Stimulated activated CD8-positive, alpha-beta memory T cell treated with anti-CD3 and anti-CD28 coated beads, Interleukin-12 subunit alpha, Interleukin-12 subunit beta, amount 100 ng/mL, for 4 hours (primary cell): Measurements from ENCODE around the gene PPP4R3B.
"Not testable (repeated sequence)": the region's sequence is repeated elsewhere in the genome, so short reads cannot be mapped to it uniquely, and the experiment has no call there.

Experiments
- DNase-seq: peaks from one replicate; pipeline ENCODE4 v3.0.0-alpha.2; 2020; ENCODE audit warnings: low read depth

The PPP4R3B gene

GRCh38 chr2:55595536-55595935 lies 21.9 kb downstream of the PPP4R3B start:
- no peak for DNase-seq

GRCh38 chr2:55592130-55592529 lies 25.3 kb downstream of the PPP4R3B start:
- no peak for DNase-seq

- DNase-seq: no peak
Measured at GRCh38 chr2:55590810-55591440, 26.5 kb downstream of the PPP4R3B start.

DNA sequence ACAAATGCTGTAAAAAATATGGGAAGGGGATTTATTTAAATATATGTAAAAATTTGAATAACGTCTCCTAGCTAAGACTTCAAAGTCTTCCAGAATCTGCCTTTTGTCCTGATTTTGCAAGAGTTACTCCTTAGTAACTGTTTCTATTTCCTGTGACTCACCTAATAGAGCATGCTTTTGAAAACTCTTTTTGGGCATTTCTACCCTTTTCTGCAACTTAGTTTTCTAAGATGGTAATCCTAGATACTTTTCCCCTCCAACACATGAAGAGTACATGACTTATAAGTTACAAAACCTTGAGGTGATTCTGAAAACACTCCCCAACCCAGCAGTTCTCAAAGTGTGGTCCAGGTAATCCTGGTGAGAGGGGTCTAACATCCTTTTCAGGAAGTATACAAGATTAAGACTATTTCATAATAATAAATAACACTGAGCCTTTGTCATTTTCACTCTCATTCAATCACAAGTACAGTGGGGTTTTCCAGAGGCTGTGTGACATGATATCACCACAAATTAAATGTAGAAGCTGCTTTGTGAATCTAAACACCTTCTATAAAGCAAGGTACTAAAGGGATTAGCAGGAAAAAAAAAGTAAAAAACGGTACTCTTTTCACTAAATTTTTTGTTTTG lies 31.9 kb downstream of the PPP4R3B start:
- no peak for DNase-seq

- DNase-seq: no peak
Measured at GRCh38 chr2:55581874-55582547, 35.4 kb downstream of the PPP4R3B start.

DNA sequence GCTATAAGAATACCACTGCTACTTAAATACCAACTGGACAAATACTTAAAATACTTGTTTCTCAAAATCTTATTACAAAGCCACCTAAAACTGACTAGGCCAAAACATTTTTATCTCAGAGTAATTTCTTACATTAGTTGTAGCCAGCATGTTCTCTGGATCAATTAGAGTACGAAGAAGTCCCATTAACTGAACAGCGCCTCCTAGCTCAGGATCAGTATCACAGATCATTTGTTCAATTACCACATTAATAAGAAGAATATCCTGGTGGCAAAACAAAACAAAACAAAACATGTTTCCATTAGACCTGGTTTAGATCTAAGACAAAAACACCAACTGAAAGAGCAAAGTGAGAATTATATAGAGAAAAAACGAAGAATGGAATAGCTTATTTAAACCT lies 36.0 kb downstream of the PPP4R3B start:
- DNase-seq: no peak

- DNase-seq: not testable (repeated sequence)
Measured at GRCh38 chr2:55569002-55569401, 48.4 kb downstream of the PPP4R3B start.

GRCh38 chr2:55567298-55567697 lies 50.1 kb downstream of the PPP4R3B start:
- no peak for DNase-seq

DNA sequence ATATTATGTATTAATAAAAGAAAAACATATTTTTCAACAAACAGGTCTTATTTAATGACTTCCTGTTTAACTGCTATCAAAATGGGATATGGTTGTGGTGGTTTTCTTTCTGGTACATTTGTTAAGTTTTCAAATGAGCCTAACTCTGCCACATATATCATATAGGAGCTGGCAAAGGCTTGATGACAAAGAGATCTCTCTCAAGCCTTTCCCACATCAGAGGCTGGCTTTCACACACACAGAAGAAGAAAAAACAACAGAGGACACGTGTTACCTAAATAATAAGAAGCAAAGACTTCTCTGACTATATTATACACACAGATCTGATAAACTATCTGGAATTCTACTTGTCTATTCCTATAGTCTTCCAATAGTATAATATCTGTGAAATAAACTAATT lies 51.8 kb downstream of the PPP4R3B start:
- DNase-seq: no peak

DNA sequence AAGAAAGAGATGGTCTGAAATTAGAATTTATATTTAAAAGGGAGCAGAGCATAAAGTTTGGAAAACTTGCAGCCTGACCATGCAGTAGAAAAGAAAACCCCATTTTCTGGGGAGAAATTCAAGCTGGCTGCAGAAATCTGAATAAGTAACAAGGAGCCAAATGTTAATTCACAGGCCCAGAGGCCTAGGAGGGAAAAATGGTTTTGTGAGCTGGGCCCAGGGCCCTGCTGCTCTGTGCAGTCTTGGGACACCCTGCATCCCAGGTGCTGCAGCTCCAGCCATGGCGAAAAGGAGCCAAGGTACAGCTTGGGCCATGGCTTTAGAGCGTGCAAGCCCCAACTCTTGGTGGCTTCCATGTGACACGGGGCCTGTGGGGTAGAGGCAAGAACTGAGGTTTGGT lies 56.6 kb downstream of the PPP4R3B start:
- no peak for DNase-seq

DNA sequence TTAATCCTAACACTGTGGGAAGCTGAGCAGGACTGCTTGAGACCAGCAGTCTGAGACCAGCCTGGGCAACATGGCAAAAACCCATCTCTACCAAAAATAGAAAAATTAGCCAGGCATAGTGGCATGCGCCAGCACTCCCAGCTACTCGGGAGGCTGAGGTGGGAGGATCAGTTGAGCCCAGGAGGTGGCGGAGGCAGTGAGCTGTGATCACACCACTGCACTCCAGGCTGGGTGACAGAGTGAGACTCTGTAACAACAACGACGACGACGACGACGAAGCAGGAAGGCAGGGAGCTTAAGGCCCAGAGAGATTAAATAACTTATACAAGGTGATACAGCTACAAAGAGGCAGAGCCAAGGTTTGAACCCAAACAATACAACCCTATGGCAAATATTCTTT lies 60.6 kb downstream of the PPP4R3B start:
- no peak for DNase-seq

GRCh38 chr2:55555977-55556376 lies 61.4 kb downstream of the PPP4R3B start:
- no peak for DNase-seq

DNA sequence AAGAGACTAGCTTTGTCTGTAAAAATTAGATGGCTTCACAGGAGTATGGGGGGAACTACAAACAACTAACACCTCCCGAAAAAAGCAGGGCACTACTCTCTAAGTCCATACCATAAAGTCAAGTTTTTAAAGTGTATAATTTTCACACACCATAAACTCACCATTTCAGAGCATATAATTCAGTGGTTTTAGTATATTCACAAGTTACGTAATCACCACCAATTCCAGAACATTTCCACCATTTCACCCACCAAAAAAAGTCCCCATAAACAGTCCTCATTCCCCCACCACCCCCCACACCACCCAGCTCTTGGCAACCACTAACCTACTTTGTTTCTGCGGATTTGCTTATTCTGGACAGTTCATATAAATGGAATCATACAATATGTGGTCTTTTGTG lies 64.1 kb downstream of the PPP4R3B start:
- DNase-seq: no peak

GRCh38 chr2:55550368-55551102 lies 66.9 kb downstream of the PPP4R3B start:
- DNase-seq: no peak

DNA sequence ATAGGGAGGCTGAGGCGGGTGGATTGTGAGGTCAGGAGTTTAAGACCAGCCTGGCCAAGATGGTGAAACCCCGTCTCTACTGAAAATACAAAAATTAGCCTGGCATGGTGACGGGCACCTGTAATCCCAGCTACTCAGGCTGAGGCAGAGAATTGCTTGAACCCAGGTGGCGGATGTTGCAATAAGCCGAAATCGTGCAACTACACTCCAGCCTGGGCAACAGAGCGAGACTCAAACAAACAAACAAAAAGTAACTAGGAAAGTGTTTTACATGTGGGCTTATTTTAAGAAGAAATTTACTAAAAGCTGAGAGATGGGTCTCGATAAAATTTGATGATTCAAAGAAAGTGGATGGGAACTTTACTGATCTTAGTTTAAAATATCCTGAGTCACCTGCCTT lies 69.7 kb downstream of the PPP4R3B start:
- not testable (repeated sequence) for DNase-seq

GRCh38 chr2:55547001-55547400 lies 70.4 kb downstream of the PPP4R3B start:
- DNase-seq: no peak

DNA sequence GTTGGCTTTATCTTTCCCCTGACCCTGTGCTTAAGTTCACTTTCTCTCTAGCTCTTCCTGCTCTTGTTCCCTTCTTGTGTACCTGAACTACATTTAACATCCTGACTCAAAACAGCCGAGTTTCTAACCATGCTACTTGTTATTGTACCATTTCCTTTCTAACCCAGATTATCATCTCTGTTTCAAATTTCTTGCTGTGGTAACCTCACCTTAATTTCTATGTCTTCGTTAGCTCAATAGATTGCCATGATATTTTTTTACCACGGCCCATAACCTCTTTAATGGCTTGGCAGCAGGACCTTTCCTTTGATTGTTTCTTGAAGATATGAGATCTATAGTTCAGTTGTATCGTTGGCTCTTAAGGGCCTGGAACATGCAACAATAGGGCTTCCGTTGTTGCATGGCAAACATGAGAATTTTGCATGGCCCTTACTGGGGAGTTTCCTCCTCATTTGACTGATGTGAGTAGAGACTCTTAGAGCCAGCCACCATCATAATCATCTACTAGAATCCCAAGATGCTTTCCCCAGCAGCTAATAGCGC lies 86.8 kb downstream of the PPP4R3B start:
- DNase-seq: no peak

- DNase-seq: no peak
Measured at GRCh38 chr2:55526174-55526573, 91.2 kb downstream of the PPP4R3B start.

DNA sequence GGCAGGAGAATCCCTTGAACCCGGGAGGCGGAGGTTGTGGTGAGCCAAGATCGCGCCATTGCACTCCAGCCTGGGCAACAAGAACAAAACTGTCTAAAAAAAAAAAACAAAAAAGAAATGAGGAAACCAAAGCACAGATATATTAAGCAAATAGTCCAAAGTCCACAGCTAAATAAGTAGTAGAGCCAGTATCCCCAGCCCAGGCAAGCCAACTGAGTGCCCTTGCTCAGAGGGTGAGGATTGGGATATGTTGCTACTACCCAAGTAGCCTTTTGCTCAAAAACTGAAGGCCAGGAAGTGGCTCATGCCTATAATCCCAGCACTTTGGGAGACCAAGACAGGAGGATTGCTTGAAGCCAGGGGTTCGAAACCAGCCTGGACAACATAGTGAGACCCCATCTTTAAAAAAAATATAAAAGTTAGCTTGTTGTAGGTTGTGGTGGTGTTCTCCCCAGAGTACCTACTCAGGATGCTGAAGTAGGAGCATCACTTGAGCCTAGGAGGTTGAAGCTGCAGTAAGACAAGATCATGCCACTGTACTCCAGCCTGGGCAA lies 92.5 kb downstream of the PPP4R3B start:
- no peak for DNase-seq

GRCh38 chr2:55519938-55520885 lies 97.2 kb downstream of the PPP4R3B start:
- DNase-seq: no peak

GRCh38 chr2:55518841-55519165 lies 98.6 kb downstream of the PPP4R3B start:
- no peak for DNase-seq
